ENCODE results near the gene RECK.
"Not testable (repeated sequence)": the region's sequence is repeated elsewhere in the genome, so short reads cannot be mapped to it uniquely, and the experiment has no call there.

The RECK gene

GRCh38 chr9:36112516-36112915 is 75.8 kb downstream of the RECK start:
- DNase-seq (ENCODE audit: low read depth), result no peak

GRCh38 chr9:36113999-36114398 is 77.3 kb downstream of the RECK start:
- no peak for DNase-seq (ENCODE audit: low read depth)

GRCh38 chr9:36116593-36116992 is 79.9 kb downstream of the RECK start:
- DNase-seq (ENCODE audit: low read depth), result no peak

- DNase-seq (ENCODE audit: low read depth), result no peak
Measured at GRCh38 chr9:36118201-36118600, 81.5 kb downstream of the RECK start.

- no peak for DNase-seq (ENCODE audit: low read depth)
Measured at GRCh38 chr9:36118706-36119105, 82.0 kb downstream of the RECK start.

- no peak for DNase-seq (ENCODE audit: low read depth)
Measured at GRCh38 chr9:36119476-36119875, 82.8 kb downstream of the RECK start.

- DNase-seq (ENCODE audit: low read depth), result no peak
Measured at GRCh38 chr9:36120705-36121104, 84.0 kb downstream of the RECK start.

- no peak for DNase-seq (ENCODE audit: low read depth)
Measured at GRCh38 chr9:36121971-36122370, 85.3 kb downstream of the RECK start.

- no peak for DNase-seq (ENCODE audit: low read depth)
Measured at GRCh38 chr9:36123515-36123914, 86.8 kb downstream of the RECK start.

GRCh38 chr9:36125062-36125855 is 88.5 kb downstream of the RECK start:
- DNase-seq (ENCODE audit: low read depth), result no peak

GRCh38 chr9:36126016-36126730 is 89.5 kb downstream of the RECK start:
- no peak for DNase-seq (ENCODE audit: low read depth)

- no peak for DNase-seq (ENCODE audit: low read depth)
Measured at GRCh38 chr9:36127652-36128244, 91.0 kb downstream of the RECK start.

GRCh38 chr9:36128349-36128748 is 91.6 kb downstream of the RECK start:
- no peak for DNase-seq (ENCODE audit: low read depth)

GRCh38 chr9:36129139-36129538 is 92.4 kb downstream of the RECK start:
- no peak for DNase-seq (ENCODE audit: low read depth)

- not testable (repeated sequence) for DNase-seq (ENCODE audit: low read depth)
Measured at GRCh38 chr9:36131666-36132065, 95.0 kb downstream of the RECK start.

- DNase-seq (ENCODE audit: low read depth), result peak; percentile 49
Measured at GRCh38 chr9:36132086-36132485, 95.4 kb downstream of the RECK start.

GRCh38 chr9:36134761-36135505 is 98.2 kb downstream of the RECK start:
- no peak for DNase-seq (ENCODE audit: low read depth)

GRCh38 chr9:36135741-36136271 is 99.1 kb downstream of the RECK start:
- DNase-seq (ENCODE audit: low read depth), result no peak

- peak; percentile 58 for DNase-seq (ENCODE audit: low read depth)
Measured at GRCh38 chr9:36136272-36136893, 99.7 kb downstream of the RECK start, which contains the start of gene GLIPR2. Gene GLIPR2 (plus strand): TSS chr9:36136733. CDS start chr9:36136779, 46 bp downstream.

- DNase-seq (ENCODE audit: low read depth), result no peak
Measured at GRCh38 chr9:36136894-36137391, 100.2 kb downstream of the RECK start.

- no peak for DNase-seq (ENCODE audit: low read depth)
Measured at GRCh38 chr9:36137392-36138004, 100.8 kb downstream of the RECK start.
